HG02840 (cell line): ENCODE data around the gene ONECUT3.

Experiments
- ATAC-seq: cut with Tn5 transposase; IDR thresholded peaks from one replicate; pipeline ENCODE4 v1.9.1; 2021; ENCODE audit warnings: mild to moderate bottlenecking, moderate library complexity, moderate number of reproducible peaks; ENCODE audit not compliant: unreplicated experiment, low FRiP score

Gene ONECUT3

GRCh38 chr19:1765904-1766799 is 12.8 kb downstream of the ONECUT3 start:
- ATAC-seq, result no peak

- ATAC-seq, result no peak
Measured at GRCh38 chr19:1766800-1767352, 13.6 kb downstream of the ONECUT3 start.

- ATAC-seq, result no peak
Measured at GRCh38 chr19:1767464-1767933, 14.2 kb downstream of the ONECUT3 start.

- no peak for ATAC-seq
Measured at GRCh38 chr19:1768248-1768647, 14.9 kb downstream of the ONECUT3 start.

GRCh38 chr19:1768918-1769644 is 15.8 kb downstream of the ONECUT3 start:
- no peak for ATAC-seq

- no peak for ATAC-seq
Measured at GRCh38 chr19:1769645-1769985, 16.3 kb downstream of the ONECUT3 start.

GRCh38 chr19:1770866-1771576 is 17.7 kb downstream of the ONECUT3 start:
- no peak for ATAC-seq

- ATAC-seq, result no peak
Measured at GRCh38 chr19:1773184-1773583, 19.9 kb downstream of the ONECUT3 start.

GRCh38 chr19:1774989-1775772 is 21.9 kb downstream of the ONECUT3 start:
- no peak for ATAC-seq

GRCh38 chr19:1775951-1776605 is 22.8 kb downstream of the ONECUT3 start:
- ATAC-seq, result no peak

- no peak for ATAC-seq
Measured at GRCh38 chr19:1776606-1777147, 23.4 kb downstream of the ONECUT3 start.

GRCh38 chr19:1777149-1777548 is 23.8 kb downstream of the ONECUT3 start:
- ATAC-seq, result no peak

- no peak for ATAC-seq
Measured at GRCh38 chr19:1779574-1779973, 26.3 kb downstream of the ONECUT3 start.

- ATAC-seq, result no peak
Measured at GRCh38 chr19:1780272-1780958, 27.1 kb downstream of the ONECUT3 start.

GRCh38 chr19:1782521-1782920 is 29.2 kb downstream of the ONECUT3 start:
- ATAC-seq, result no peak

- no peak for ATAC-seq
Measured at GRCh38 chr19:1783354-1783753, 30.0 kb downstream of the ONECUT3 start.

- ATAC-seq, result no peak
Measured at GRCh38 chr19:1783874-1784273, 30.6 kb downstream of the ONECUT3 start.

GRCh38 chr19:1785310-1785709 is 32.0 kb downstream of the ONECUT3 start:
- no peak for ATAC-seq

GRCh38 chr19:1786668-1787067 is 33.4 kb downstream of the ONECUT3 start:
- no peak for ATAC-seq
